Measurements from ENCODE around the gene NGF.

Gene NGF

DNA sequence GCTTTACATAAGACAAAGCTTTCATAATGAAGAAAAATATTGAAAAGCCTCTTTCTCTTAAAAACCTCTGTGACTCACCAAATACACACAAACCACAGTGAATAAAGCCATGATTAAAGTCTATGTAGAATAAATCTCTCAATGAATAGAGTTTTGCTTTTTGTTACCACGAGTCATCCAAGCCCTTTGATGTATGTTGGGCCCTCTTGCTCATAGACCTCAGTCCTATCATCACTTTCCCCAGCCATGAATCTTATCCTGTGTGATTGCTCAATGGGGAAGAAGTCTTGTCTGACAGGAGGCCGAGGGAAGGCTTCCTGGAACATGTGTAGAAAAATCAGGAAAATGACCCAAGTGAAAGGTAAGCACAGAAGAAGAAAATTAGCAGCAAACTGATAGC lies 60.8 kb downstream of the NGF start:
- no peak for DNase-seq

DNA sequence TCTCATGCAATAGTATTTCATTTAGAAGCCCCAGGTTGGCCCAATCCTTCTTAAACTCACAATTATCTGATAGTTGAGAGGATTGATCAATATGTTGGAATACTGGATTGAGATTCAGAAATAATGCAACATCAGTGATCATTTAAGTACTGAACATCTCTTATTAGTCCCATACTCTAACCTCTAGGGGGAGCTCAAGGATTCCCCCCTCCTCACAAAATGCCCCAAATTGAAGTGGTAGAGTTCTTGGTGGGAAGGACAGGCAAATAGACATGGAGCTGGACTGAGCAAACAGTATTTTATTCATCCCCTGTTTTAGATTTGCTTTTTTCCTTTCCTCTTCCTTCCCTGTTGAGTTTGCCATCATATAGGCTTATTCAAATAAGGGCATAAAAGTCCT lies 62.8 kb downstream of the NGF start:
- peak; percentile 53 for DNase-seq

DNA sequence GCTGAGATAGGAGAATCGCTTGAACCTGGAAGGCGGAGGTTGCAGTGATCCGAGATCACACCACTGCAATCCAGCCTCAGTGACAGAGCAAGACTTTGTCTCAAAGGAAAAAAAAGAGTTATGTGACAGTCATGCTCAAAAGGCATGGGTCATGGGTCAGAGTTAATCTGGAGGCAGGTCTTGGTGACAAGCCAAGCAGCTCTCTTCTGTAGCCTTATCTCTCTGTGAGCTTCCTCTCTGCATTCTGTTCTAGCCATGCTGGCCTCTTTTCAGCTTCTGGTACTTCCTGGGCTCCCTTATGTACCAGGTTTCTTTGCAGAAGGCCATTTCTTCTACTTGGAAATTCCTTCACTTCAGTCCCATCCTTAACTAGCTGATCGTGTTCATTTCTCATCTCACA lies 63.6 kb downstream of the NGF start:
- no peak for DNase-seq

DNA sequence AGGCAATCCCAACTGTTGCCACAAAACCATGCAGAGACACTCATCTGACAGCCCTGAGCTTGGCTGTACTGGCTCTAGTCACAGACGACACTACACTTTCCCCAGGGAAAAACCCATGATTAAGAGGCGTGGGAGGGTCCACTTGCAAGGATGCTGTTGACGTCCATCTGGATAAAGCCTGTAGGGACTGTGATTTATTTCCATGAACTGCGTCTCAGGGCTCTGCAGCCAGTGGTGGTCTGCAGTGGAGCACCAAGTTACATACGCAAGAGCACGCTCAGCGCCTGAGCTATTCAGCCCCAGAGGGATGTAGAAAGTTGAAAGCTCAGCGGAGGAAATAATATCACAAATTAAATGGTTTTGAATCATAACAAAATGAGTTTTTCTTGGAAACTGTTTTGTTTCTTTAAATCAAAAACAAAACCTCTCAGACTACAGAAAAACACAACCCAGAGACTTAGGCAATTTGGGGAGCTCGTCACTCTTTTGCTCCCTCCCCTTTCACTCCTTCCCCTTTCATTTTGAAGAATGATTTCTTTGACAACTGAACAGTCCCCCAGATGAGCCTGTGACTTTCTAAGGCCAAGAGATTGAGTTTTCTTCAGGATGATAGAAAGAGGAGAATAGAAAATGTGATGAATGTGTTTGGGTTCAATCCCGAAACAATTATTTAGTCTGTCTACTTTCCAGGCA lies 71.2 kb downstream of the NGF start:
- DNase-seq = no peak

DNA sequence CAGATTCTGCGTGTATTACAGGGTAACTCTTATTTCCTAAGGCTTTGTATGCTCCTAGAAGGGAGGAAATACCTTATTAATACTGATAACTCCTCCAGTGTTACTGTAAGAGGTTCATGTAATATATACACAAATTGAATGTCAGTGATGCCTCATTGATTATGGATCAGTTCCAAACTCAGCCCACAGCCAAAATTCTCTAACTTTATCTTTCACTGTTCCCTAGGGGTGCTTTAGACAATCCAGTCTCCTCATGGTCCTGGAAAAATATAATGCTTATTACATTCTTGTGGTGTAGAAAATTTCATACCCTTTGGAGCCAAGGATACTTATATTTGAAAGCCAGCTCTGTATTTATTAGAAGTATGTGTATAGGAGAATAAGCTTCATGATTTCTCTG lies 73.0 kb downstream of the NGF start:
- DNase-seq = no peak

DNA sequence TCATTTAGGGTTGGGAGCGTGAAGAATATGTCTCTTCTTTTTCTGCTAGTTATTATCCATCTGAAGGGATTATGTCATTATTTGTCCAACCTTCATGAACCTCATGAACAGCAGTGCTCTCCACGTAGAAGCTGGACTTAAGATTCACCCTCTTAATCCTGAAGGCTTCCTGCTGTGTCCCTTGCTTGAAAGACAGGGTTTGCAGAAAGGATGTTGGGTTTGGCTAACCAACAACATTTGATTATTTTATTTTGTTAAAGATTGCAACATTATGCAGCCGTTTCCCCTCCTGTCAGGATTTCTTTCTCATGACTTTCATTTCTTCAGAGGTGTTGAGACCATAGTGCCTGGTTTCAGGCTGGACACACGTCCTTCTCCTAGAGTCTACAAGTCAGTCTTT lies 75.2 kb downstream of the NGF start:
- DNase-seq = no peak

DNA sequence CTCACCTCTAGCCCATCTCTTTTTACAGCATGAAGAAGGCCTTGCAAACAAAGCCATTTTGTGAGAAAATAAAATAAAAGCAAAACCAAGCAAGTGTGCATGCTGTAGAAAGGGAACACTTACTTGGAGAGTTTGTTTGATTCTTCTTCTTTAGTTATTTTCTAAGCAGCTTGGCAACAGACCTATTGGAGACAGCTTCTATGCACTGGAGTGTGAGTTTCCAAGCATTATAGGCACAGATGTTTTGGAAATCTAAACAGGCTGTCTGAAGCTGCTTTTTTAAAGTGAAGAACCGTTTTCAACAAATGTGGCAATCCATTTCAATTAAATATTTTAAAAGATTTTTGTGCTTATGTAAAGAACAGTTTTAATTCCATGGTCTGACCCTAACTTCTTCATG lies 76.6 kb downstream of the NGF start:
- DNase-seq = no peak

DNA sequence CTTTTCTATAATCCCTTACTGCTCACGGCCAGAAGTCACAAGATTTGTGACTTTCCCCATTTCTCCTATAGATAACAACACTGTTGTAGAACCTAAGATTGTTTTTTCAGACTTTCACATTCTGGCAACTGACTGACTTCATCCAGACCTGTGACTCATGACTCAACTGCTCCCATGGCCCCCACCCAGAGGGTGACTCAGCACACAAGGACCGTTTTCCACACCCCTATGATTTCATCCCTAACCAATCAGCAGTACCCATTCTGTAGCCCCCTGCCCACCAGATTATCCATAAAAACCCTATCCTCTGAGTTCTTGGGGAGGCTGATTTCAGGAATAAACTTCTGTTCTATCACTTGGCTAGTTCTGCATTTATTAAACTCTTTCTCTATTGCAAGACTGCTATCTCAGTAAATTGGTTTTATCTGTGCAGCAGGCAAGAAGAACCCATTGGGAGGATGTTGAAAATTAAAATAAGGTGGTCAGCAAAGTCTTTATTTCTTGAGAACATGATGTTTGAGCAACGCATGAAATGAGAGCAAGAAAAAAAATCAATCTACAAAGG lies 79.7 kb downstream of the NGF start:
- no peak for DNase-seq

DNA sequence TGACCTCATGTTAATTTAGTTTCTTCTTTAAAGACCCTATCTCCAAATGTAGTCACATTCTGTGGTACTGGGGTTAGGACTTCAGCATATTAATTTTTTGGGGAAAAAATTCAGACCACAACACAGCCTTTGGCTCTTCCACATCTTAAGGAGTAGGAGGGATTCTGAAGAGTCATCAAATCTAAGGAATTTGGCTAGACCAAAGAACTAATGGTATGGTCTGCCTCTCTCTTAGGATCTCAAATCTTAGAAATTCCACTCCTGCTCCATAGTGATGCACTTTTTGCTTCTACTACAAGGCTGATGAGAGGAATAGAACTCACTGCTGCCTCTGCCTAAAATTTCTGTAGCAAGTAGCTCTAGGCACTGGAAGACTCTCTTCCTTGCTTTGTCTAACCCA lies 80.5 kb downstream of the NGF start:
- no peak for DNase-seq

DNA sequence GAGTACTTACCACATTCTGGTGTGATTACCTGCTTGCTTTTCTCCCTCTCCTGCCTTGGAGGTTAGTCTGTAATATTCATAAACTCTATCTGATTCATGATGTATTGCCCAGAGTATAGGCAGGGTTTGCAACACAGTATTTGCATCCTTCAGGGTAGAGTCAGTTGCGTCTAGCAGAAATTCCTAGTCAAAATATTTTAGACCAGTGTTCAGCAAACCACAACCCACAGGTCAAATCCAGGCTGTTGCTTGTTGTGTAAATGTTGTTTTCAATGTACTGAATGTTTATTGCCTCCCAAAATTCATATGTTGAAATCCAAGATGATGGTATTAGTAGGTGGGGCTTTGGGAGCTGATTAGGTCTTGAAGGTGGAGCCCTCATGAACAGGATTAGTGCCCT lies 82.9 kb downstream of the NGF start:
- no peak for DNase-seq

DNA sequence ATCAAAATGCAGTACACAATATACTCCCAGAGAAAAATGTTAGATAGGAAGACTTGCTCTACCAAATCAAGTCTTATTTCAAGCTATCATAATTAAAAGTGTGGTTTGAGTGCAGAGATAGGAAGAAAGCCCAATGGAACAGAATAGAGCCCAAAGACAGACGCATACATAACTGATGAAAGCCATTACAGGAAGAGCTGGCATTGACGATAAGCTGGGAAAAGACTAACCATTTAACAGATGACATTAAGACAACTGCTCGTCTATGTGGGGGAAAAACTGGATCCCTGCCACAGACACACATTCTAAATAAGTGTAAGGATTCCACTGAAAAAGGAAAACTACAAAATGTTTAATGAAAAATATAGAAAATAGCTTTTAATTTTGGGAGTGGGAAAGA lies 85.5 kb downstream of the NGF start:
- no peak for DNase-seq

DNA sequence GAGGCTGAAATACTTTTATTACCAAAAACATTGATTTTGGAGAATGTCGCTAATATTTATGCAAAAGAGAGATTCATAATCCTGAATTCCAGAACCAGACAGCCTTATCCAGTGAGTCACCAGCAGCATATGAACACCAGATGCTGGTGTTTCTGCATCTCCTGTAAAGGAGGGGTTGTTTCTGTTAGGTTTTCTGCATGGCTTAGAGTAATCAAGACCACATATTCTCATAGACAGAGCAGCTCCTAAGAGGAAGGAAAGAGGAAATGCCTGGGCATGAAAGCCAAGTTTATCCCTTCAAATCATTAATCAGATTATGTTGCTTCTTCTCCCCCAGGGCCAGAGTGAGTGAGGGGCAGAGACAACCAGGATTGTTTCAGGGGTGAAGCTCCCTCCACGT lies 86.2 kb downstream of the NGF start:
- peak; percentile 56 for DNase-seq

DNA sequence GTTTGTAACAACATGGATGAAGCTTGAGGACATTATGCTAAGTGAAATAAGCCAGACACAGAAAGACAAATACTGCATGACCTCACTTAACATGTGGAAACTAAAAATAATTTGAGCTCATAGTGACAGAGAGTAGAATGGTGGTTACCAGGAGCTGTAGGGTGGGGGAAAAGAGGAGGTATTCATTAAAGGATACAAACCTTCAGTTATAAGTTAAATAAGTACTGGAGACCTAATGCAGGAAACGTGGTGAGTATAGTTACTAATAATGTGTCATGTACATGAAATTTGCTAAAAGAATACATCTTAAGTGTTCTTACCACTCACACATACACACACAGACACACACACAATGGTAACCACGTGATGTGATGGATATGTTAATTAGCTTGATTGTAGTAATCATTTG lies 86.7 kb downstream of the NGF start:
- no peak for DNase-seq

DNA sequence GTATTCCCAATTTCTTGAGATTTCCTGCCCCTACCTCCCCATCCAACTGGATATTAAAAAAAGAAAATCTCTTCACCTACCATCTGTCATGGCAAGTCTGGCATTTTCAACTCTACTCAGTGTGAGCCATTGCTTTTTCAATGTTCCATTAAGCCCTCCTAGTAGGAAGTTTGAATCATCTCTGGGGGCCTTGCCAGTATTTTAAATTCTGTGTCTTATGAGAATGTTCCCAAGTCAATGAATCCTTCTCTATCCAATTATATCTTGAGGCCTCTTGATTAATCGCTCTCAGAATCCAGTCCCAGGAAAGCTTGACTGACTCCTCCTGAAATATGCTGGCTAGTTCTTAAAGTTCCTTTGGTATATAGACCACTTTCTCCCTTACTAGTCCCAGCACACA lies 91.5 kb downstream of the NGF start:
- DNase-seq = no peak

DNA sequence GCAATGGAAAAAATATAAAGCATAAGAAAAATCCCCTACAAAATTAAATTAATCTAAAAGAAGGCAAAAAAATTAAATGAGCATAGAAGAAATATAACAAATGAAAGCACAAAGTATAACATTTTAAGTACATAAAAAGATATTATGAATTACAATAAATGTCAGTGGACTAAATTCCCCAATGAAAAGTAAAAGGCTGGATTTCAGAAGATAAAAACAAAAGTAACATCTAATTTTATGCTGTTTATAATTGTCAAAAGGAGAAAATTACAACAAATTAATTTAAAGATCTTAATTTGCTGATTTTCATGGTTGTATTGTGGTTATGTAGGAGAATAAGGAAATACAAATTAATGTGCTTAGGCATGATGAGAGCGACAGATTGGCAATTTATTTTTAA lies 92.8 kb downstream of the NGF start:
- DNase-seq = no peak

DNA sequence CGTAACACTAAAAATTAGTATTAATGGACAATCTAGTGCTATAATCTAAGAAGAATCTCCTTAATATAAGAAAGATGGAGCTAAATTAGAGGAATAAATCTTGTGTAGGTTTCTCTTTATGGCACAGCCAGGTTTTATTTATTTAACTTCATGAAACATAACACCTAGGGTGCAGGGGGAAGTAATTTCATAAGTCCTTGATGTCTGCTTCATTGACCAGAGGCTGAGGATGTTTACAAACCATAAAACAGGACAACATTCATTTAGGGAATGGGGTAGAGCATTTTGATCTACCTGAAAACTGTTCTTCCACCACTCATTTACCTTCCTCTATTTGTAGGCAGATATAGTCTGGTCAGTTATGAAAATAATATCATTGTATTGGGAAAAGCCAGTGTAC lies 95.5 kb downstream of the NGF start:
- DNase-seq = no peak

DNA sequence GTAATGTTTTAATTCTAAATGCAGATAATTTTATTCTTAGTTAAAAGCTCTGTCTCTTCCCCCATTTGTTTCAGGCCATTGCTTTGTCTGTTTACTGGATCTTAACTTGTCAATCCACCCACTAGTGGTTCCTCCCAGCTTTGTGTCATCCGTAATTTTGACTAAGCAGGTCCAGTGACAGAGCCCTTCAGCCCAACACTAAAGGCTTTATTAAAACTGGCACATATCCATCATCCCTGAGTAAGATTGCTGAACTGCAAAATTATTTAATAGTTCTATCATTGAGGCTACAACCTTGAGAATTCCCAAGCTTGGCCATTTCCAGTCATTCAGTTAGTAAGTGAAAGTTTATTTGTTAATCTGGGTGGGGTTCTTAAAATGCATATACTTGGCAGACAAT lies 96.7 kb downstream of the NGF start:
- DNase-seq = no peak

DNA sequence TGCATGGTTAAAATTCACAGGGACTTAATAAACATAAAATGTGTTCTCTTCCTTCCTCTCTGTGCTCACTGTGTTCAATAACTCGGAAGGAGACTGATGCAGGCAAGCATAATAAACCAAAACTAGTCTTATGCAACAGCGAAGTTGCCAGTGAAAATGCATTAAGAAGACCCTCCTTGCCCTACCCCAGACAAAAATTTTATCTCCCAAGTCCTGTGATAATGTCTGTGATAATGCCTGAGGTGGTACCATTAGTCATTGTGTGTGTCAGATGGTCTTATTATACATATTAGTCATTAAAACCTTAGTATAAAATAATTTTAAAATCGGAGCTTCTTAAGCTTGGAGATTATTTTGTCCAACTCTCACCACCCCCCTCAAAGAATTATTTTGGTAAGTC lies 97.8 kb downstream of the NGF start:
- no peak for DNase-seq

DNA sequence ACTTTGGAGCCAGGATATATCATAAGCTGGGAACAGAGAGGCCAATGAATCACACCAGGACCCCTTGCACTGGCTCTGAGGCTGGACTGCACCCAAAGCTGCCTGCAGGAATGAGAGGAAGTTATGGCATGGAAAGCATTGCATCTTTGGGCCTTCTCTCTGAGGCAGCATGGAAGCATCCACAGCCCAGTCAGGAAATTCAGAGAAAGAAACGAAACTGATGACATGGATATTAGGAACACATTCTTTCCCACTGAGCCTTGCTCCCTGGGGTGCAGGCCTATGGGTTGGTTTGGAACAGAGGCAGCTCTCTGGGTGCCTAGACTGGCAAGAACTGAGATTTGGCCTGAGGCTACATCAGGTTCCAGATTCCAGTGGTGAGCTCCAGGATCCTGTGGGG lies 98.6 kb downstream of the NGF start:
- no peak for DNase-seq

DNA sequence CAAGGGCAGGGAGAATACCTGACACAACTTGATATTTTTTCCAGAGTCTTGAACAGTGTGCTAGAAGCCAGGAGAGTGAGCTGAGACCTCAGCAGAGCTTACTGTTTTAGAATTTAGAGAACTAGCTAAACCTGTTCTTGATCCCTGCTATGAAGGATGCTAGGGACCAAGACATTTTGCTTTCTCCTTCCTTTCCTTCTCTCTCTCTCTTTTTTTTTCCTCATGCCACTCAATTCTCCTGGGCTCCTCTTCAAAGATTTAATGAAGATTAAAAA lies 99.0 kb downstream of the NGF start:
- DNase-seq = no peak

DNA sequence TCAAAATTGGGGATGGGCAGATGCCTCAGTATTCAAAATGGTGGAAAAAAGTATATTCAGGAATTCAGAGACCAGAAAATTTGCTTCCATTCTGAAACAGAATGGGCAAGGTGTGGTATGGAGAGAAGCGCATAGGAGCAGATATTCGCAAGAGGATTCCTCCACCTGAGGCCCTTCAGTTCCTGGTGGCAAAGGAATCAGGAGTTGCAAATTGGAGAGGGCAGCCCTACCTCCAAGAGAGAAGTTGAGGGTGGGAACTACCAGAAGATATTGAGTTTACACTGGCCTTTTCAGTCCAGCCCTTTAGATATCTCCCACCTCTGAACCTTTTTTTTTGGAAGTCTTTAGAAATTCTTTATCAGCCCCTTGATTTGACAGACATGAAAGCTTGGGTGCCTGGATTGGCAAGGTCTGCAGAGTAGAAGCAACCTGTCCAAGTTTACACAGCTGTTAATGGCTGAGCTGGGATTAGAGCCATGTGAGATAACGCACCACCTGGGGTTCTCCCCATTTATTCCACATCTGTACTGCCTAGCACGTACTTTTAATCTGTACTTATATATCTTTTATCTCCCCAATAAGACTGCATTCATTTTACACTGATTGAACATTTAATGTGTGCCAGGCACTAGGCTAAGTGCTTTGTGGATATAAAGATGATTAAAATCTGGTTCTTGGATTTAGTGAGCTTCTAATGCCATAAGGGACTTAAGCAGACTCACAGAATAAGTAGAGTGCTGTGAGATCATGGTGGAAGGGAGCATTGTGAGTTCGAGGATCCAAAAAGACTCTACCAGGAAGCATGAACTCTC lies 99.5 kb downstream of the NGF start:
- peak; percentile 51 for DNase-seq

DNA sequence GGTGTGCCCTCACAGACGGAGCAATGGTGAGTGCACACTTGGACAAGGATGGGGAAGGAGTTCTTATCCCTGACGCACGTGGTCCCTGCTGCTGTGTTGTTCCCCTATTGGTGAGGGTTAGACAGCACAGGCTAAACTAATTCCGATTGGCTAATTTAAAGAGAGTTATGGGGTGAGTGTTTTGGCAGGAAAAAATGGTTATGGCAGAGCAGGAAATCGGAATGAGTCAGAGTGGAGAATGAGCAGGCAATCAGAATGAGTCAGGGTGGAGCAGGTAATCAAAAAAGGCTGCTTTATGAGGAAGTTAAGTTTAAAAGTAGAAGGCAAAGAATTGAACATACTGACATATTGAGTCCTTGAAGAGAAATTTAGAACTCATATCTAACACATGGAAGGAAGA lies 100.5 kb downstream of the NGF start:
- DNase-seq = no peak

DNA sequence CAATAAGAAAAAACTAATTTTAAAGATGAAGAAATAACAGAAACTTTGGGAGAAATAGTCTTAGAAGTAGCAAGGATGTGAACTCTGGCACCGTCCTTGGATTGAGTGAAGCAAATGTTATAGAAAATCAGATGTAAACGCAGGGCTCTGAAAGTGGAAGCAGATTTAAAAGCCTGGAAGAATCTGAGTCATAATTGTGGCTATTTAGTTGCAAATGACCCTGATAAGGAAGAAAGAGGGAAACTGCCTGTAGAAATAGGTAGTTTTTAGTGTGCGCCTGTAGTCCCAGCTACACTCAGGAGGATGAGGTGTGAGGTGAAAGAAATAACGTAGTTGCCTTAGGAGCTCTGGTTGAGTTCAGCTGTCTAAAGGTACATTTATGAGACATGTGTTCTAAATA lies 101.0 kb downstream of the NGF start:
- no peak for DNase-seq

Data from DMS 273 treated with DMSO at 0.1 percent for 48 hours (cell line).